HCT116 (cell line): Measurements from ENCODE around the gene TNFSF12. TPM values are rescaled to one million over a fixed set of nuclear protein-coding genes. Genes with fewer than 3 reads are reported as not detected.

ENCODE experiments used
- ATAC-seq: fragments of 200-7000 bp; cut with Tn5 transposase; 2 replicates; pipeline ENCODE4 v1.9.1; 2020; ENCODE audit warnings: mild to moderate bottlenecking, moderate library complexity
- BruUV-seq: library from RNA; stranded (reverse); fragments of 400-500 nt; replicated peaks from 2 replicates; lab custom pipeline; 2021; lab: Mats Ljungman, UMichigan
- CTCF ChIA-PET: fragments of 300-600 bp; sonication (Branson Sonifier 250); formaldehyde crosslinking; loops from one replicate; lab custom pipeline; 2021; ENCODE audit warnings: antibody characterized with exemption; lab: Charles Lee
- POLR2A ChIA-PET: fragments of 300-600, 350-600 bp; sonication (Branson Sonifier 250); formaldehyde crosslinking; loops from one replicate; lab custom pipeline; 2021; ENCODE audit warnings: antibody characterized with exemption; lab: Charles Lee
- RAD21 ChIA-PET, 2 experiments: fragments of 300-600 bp; sonication (Branson Sonifier 250); formaldehyde crosslinking; loops; one replicate each; lab custom pipeline; 2023; ENCODE audit warnings: low total read pairs in 2 of 2; ENCODE audit not compliant: uncharacterized antibody in 2 of 2, unreplicated experiment in 2 of 2, low non-redundant PET in 1 of 2; lab: Charles Lee
- DNase-seq: peaks from one replicate; pipeline ENCODE4 v3.0.0-alpha.2; 2010; ENCODE audit warnings: low read depth, low spot score
- H2AFZ ChIP-seq: fragments of 200-600 bp; shearing (Covaris generic), sonication (generic); 2 replicates; pipeline ENCODE4 v1.6.1; 2017; ENCODE audit warnings: low read depth, mixed run types, mixed read lengths, antibody characterized with exemption, low read length; ENCODE audit not compliant: poor library complexity, severe bottlenecking
- H3K27ac ChIP-seq: 2 replicates; pipeline ENCODE4 v1.5.1; 2012; ENCODE audit warnings: low read depth, low read length
- H3K27me3 ChIP-seq: fragments of 200-600 bp; sonication (generic); 2 replicates; pipeline ENCODE4 v1.6.1; 2016; ENCODE audit warnings: mixed run types, low read length, mixed read lengths; ENCODE audit not compliant: insufficient read depth
- H3K36me3 ChIP-seq, 2 experiments: fragments of 200-500 bp in 1 of 2; fragments of 200-600 bp in 1 of 2; sonication (Bioruptor generic) in 1 of 2; sonication (generic) in 1 of 2; 2 replicates each; pipeline versions ENCODE4 v1.5.1 to v1.6.1; 2014 to 2016; ENCODE audit warnings: low read length in 2 of 2, inconsistent platforms in 1 of 2, mixed read lengths in 1 of 2, mixed run types in 1 of 2; ENCODE audit not compliant: insufficient read depth in 2 of 2, control insufficient read depth in 1 of 2
- H3K4me1 ChIP-seq, 2 experiments: fragments of 200-600 bp in 1 of 2; sonication (generic) in 1 of 2; 2 replicates each; pipeline versions ENCODE4 v1.5.1 to v1.6.1; 2012 to 2017; ENCODE audit warnings: low read length in 2 of 2, inconsistent platforms in 1 of 2, mild to moderate bottlenecking in 1 of 2, mixed read lengths in 1 of 2, mixed run types in 1 of 2, moderate library complexity in 1 of 2; ENCODE audit not compliant: insufficient read depth in 2 of 2, control insufficient read depth in 1 of 2
- H3K4me2 ChIP-seq: fragments of 200-600 bp; sonication (generic); 2 replicates; pipeline ENCODE4 v1.6.1; 2017; ENCODE audit warnings: mixed run types, low read length, mixed read lengths
- H3K4me3 ChIP-seq, 2 experiments: fragments of 200-600 bp in 1 of 2; sonication (generic) in 1 of 2; replicated peaks in 1 of 2; 2 replicates each; pipeline ENCODE4 v1.5.1; 2011 to 2016; ENCODE audit warnings: low read length in 2 of 2, control low read depth in 1 of 2, low read depth in 1 of 2, mild to moderate bottlenecking in 1 of 2, mixed read lengths in 1 of 2, mixed run types in 1 of 2
- H3K79me2 ChIP-seq: fragments of 200-600 bp; sonication (generic); 2 replicates; pipeline ENCODE4 v1.6.1; 2017; ENCODE audit warnings: mild to moderate bottlenecking, mixed run types, low read length, moderate library complexity, mixed read lengths; ENCODE audit not compliant: insufficient read depth
- H3K9ac ChIP-seq: fragments of 200-600 bp; sonication (generic); 2 replicates; pipeline ENCODE4 v1.6.1; 2016; ENCODE audit warnings: low read length, mixed read lengths
- H3K9me2 ChIP-seq: fragments of 200-600 bp; sonication (generic), shearing (Covaris generic); 2 replicates; pipeline ENCODE4 v1.6.1; 2017; ENCODE audit warnings: mixed run types, mild to moderate bottlenecking, moderate library complexity; ENCODE audit not compliant: insufficient read depth
- H3K9me3 ChIP-seq, 2 experiments: fragments of 200-500 bp in 1 of 2; fragments of 200-600 bp in 1 of 2; sonication (Bioruptor generic) in 1 of 2; sonication (generic) in 1 of 2; 2 replicates each; pipeline ENCODE4 v1.6.1; 2014 to 2017; ENCODE audit warnings: low read length in 2 of 2, mixed read lengths in 2 of 2, inconsistent platforms in 1 of 2, low read depth in 1 of 2, mild to moderate bottlenecking in 1 of 2, mixed run types in 1 of 2, moderate library complexity in 1 of 2; ENCODE audit not compliant: control insufficient read depth in 1 of 2, insufficient read depth in 1 of 2
- H4K20me1 ChIP-seq: fragments of 200-600 bp; sonication (generic), shearing (Covaris generic); 2 replicates; pipeline ENCODE4 v1.6.1; 2017; ENCODE audit warnings: mixed run types, mild to moderate bottlenecking, moderate library complexity; ENCODE audit not compliant: insufficient read depth
- EGR1 ChIP-seq: IDR thresholded peaks from 2 replicates; pipeline ENCODE4 v1.6.1; 2012; ENCODE audit warnings: low read depth
- ELF1 ChIP-seq: IDR thresholded peaks from 2 replicates; pipeline ENCODE4 v1.6.1; 2012; ENCODE audit warnings: low read depth, borderline replicate concordance
- JUND ChIP-seq: IDR thresholded peaks from 2 replicates; pipeline ENCODE4 v1.6.1; 2012
- MAX ChIP-seq: IDR thresholded peaks from 2 replicates; pipeline ENCODE4 v1.6.1; 2012
- intact Hi-C: fragments of 100-400 bp; cut with micrococcal nuclease; formaldehyde crosslinking; loops from 2 replicates; pipeline ENCODE4 v1.10.0; 2022
- total RNA-seq: library from RNA; stranded (reverse); gene quantifications from one replicate; pipeline ENCODE4 v1.2.1, GENCODE V29; 2021; ENCODE audit not compliant: unreplicated experiment
- TF ChIP-seq, protein P1 (sequence below): IDR thresholded peaks from 2 replicates; pipeline ENCODE4 v1.6.1; 2012; ENCODE audit warnings: low read depth
- TF ChIP-seq, protein P2 (sequence below), 3 experiments: fragments of 200-600 bp in 1 of 3; sonication (generic) in 1 of 3; IDR thresholded peaks in 2 of 3; conservative IDR thresholded peaks in 1 of 3; 2 replicates each; pipeline ENCODE4 v1.5.1; 2012 to 2017; ENCODE audit warnings: low read depth in 2 of 3, low read length in 2 of 3, antibody characterized with exemption in 1 of 3, borderline replicate concordance in 1 of 3, control low read depth in 1 of 3, mild to moderate bottlenecking in 1 of 3, mixed read lengths in 1 of 3, mixed run types in 1 of 3, moderate library complexity in 1 of 3; ENCODE audit not compliant: insufficient read depth in 1 of 3

Gene TNFSF12
- total RNA-seq, 1 experiment from 2014 or later = 12.3 TPM

- intact Hi-C loops = no loop called here
- H3K27ac ChIP-seq = peak overlapping the region; percentile 97
- no peak overlapping the region for H2AFZ ChIP-seq
- peaks cover 35% of the 10 kb centered on the region; the same call in 1 of the 2 replicates for H4K20me1 ChIP-seq
- H3K9ac ChIP-seq = peak overlapping the region; percentile 100
- H3K36me3 ChIP-seq = peaks cover 38 to 76% of the 10 kb centered on the region in 2 experiments
- DNase-seq (no peak), ATAC-seq (no peak)
- BruUV-seq = no TSS peak
- POLR2A ChIA-PET = interaction anchor here (0.7 to 2.6 kb wide), 3 partner anchors 10 to 113 kb away, joined by 3 to 13 read pairs (median 8); partner anchors contain the start of genes MPDU1, TP53 and WRAP53
- RAD21 ChIA-PET = no interaction called here
- CTCF ChIA-PET = no interaction called here
- TF ChIP-seq ELF1 (no peak), MAX (no peak), JUND (no peak), EGR1 (no peak)
- TF ChIP-seq, protein P1, sequence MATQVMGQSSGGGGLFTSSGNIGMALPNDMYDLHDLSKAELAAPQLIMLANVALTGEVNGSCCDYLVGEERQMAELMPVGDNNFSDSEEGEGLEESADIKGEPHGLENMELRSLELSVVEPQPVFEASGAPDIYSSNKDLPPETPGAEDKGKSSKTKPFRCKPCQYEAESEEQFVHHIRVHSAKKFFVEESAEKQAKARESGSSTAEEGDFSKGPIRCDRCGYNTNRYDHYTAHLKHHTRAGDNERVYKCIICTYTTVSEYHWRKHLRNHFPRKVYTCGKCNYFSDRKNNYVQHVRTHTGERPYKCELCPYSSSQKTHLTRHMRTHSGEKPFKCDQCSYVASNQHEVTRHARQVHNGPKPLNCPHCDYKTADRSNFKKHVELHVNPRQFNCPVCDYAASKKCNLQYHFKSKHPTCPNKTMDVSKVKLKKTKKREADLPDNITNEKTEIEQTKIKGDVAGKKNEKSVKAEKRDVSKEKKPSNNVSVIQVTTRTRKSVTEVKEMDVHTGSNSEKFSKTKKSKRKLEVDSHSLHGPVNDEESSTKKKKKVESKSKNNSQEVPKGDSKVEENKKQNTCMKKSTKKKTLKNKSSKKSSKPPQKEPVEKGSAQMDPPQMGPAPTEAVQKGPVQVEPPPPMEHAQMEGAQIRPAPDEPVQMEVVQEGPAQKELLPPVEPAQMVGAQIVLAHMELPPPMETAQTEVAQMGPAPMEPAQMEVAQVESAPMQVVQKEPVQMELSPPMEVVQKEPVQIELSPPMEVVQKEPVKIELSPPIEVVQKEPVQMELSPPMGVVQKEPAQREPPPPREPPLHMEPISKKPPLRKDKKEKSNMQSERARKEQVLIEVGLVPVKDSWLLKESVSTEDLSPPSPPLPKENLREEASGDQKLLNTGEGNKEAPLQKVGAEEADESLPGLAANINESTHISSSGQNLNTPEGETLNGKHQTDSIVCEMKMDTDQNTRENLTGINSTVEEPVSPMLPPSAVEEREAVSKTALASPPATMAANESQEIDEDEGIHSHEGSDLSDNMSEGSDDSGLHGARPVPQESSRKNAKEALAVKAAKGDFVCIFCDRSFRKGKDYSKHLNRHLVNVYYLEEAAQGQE = no peak
- TF ChIP-seq, protein P2, sequence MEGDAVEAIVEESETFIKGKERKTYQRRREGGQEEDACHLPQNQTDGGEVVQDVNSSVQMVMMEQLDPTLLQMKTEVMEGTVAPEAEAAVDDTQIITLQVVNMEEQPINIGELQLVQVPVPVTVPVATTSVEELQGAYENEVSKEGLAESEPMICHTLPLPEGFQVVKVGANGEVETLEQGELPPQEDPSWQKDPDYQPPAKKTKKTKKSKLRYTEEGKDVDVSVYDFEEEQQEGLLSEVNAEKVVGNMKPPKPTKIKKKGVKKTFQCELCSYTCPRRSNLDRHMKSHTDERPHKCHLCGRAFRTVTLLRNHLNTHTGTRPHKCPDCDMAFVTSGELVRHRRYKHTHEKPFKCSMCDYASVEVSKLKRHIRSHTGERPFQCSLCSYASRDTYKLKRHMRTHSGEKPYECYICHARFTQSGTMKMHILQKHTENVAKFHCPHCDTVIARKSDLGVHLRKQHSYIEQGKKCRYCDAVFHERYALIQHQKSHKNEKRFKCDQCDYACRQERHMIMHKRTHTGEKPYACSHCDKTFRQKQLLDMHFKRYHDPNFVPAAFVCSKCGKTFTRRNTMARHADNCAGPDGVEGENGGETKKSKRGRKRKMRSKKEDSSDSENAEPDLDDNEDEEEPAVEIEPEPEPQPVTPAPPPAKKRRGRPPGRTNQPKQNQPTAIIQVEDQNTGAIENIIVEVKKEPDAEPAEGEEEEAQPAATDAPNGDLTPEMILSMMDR (IDR thresholded peaks at IDR 0.05 in 2 of 3, conservative IDR thresholded peaks at IDR 0.05 in 1 of 3; ENCODE audit: borderline replicate concordance in 1 of 3, insufficient read depth in 1 of 3, low read depth in 2 of 3, low read length in 2 of 3) = no peak
- H3K79me2 ChIP-seq = peaks cover 70% of the 10 kb centered on the region
- peaks cover 8 to 74% of the 10 kb centered on the region in 2 experiments; a peak in 3 of 4 replicates for H3K4me1 ChIP-seq
- H3K4me2 ChIP-seq = peak overlapping the region; percentile 97
- no peaks in the 10 kb centered on the region for H3K27me3 ChIP-seq
- no peaks in the 10 kb centered on the region for H3K9me3 ChIP-seq
- peak overlapping the region; percentile 94 to 100 for H3K4me3 ChIP-seq
- H3K9me2 ChIP-seq = no peaks in the 10 kb centered on the region
Observed at GRCh38 chr17:7574176-7574953, 25.5 kb downstream of the TNFSF12 start.
